ENCODE results near the gene MED13L. TPM values are rescaled to one million over a fixed set of nuclear protein-coding genes. Genes with fewer than 3 reads are reported as not detected.

Gene MED13L
- polyA plus RNA-seq, 1 of the 3 experiments (the other 2 are of a cell fraction), result 17.1 TPM

DNA sequence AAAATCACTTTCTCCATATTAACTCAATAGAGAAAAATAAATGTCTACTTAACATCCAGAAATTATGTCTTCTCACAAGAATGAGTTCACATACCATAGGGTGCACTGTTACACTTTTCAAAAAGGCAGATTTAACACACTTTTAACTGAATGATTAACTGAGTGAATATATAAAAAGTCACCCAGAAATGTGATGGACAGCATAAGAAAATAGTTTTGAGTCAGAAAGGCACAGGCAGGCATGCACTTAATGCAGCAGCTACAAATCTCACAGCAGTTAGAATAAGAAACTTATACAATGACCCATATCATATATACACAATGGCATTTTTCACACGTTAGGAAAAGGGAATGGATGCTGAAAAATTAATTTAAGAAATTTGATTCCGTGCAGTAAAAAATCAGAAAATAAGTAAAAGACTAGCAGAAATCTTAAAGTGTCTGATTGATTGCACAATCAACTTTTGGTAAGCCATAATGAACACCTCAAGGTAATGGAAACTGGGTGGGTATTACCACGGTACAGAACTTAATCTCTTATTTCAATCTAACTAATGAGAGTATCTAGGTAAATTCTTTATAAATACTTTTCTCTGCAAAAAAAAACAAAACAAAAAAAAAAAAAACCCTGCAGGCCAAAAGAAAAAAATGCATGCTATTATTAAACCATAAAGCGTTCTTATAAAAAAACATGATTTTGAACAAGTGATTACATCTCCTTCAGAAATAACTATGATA lies 3.5 kb downstream of the MED13L start:
- peaks cover 20% of the 10 kb centered on the region for H3F3A ChIP-seq (replicated peaks; ENCODE audit: insufficient read depth)
- H3K4me3 ChIP-seq (ENCODE audit: low read depth in 2 of 2, low read length in 1 of 2), result peak overlapping the region in 1 of 2 experiments; percentile 42; a peak in 2 of 4 replicates
- POLR2A ChIA-PET, result no interaction called here
- no peaks in the 10 kb centered on the region for H3K9me3 ChIP-seq
- no peak overlapping the region; the same call in 1 of the 2 replicates for H3K9ac ChIP-seq
- H3K27me3 ChIP-seq (ENCODE audit: insufficient read depth), result no peaks in the 10 kb centered on the region
- TF ChIP-seq, protein P1, sequence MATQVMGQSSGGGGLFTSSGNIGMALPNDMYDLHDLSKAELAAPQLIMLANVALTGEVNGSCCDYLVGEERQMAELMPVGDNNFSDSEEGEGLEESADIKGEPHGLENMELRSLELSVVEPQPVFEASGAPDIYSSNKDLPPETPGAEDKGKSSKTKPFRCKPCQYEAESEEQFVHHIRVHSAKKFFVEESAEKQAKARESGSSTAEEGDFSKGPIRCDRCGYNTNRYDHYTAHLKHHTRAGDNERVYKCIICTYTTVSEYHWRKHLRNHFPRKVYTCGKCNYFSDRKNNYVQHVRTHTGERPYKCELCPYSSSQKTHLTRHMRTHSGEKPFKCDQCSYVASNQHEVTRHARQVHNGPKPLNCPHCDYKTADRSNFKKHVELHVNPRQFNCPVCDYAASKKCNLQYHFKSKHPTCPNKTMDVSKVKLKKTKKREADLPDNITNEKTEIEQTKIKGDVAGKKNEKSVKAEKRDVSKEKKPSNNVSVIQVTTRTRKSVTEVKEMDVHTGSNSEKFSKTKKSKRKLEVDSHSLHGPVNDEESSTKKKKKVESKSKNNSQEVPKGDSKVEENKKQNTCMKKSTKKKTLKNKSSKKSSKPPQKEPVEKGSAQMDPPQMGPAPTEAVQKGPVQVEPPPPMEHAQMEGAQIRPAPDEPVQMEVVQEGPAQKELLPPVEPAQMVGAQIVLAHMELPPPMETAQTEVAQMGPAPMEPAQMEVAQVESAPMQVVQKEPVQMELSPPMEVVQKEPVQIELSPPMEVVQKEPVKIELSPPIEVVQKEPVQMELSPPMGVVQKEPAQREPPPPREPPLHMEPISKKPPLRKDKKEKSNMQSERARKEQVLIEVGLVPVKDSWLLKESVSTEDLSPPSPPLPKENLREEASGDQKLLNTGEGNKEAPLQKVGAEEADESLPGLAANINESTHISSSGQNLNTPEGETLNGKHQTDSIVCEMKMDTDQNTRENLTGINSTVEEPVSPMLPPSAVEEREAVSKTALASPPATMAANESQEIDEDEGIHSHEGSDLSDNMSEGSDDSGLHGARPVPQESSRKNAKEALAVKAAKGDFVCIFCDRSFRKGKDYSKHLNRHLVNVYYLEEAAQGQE (IDR thresholded peaks at IDR 0.05; ENCODE audit: low read depth, low read length), result no peak
- TF ChIP-seq, protein P2, sequence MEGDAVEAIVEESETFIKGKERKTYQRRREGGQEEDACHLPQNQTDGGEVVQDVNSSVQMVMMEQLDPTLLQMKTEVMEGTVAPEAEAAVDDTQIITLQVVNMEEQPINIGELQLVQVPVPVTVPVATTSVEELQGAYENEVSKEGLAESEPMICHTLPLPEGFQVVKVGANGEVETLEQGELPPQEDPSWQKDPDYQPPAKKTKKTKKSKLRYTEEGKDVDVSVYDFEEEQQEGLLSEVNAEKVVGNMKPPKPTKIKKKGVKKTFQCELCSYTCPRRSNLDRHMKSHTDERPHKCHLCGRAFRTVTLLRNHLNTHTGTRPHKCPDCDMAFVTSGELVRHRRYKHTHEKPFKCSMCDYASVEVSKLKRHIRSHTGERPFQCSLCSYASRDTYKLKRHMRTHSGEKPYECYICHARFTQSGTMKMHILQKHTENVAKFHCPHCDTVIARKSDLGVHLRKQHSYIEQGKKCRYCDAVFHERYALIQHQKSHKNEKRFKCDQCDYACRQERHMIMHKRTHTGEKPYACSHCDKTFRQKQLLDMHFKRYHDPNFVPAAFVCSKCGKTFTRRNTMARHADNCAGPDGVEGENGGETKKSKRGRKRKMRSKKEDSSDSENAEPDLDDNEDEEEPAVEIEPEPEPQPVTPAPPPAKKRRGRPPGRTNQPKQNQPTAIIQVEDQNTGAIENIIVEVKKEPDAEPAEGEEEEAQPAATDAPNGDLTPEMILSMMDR (IDR thresholded peaks at IDR 0.05), result peak; percentile 36; the same call in 1 of the 2 replicates
- peak overlapping the region; percentile 78 for H3K4me2 ChIP-seq
- CTCF ChIA-PET, result no interaction called here
- H4K20me1 ChIP-seq (ENCODE audit: insufficient read depth), result peaks cover 77% of the 10 kb centered on the region
- no peaks in the 10 kb centered on the region for H3K9me2 ChIP-seq
- peaks cover 79% of the 10 kb centered on the region for H3K79me2 ChIP-seq (ENCODE audit: insufficient read depth)
- no peaks in the 10 kb centered on the region for H3K36me3 ChIP-seq (replicated peaks in 1 of 2; ENCODE audit: control insufficient read depth in 1 of 2, insufficient read depth in 2 of 2, low read length in 1 of 2)
- H2AFZ ChIP-seq (ENCODE audit: low read depth), result no peak overlapping the region
- WGBS (ENCODE audit: low lambda C conversion rate), result 46% methylated on average over 4 of the region's 4 CpGs
- H3K4me1 ChIP-seq (ENCODE audit: control insufficient read depth in 1 of 2, insufficient read depth in 2 of 2, low read depth in 1 of 2, low read length in 1 of 2), result peaks cover 3 to 17% of the 10 kb centered on the region in 2 experiments; a peak in 3 of 4 replicates
- no peak for DNase-seq
- H3K27ac ChIP-seq (ENCODE audit: low read depth in 2 of 2, low read length in 1 of 2), result peak overlapping the region in 1 of 2 experiments; percentile 86; a peak in 1 of 4 replicates

DNA sequence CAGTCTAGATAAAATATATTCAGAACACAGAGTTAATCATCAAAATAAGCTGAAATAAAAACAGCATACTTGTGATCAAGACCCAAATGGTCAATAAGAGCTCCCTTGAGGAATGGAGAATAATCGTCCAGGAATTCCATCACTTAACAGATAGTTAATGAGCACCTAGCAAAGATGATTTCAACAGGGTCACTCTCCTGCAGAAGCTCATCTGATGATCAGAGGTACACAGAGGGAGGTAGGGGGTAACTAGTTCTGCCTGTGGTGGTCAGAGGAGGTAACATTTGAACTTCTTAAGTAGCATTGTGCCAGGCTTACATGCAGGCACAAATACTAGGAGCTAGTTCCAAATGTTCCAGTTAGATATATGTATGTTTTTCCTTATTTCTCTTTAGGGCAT lies 9.5 kb downstream of the MED13L start:
- H3K9me2 ChIP-seq, result no peaks in the 10 kb centered on the region
- ChIA-PET POLR2A (no interaction called here), CTCF (interaction anchor here (1.6 to 2.1 kb wide), 2 partner anchors 435 to 441 kb away, joined by 5 to 6 read pairs; no protein-coding TSS in a partner anchor)
- no peak for TF ChIP-seq SMC3 (IDR thresholded peaks at IDR 0.05; ENCODE audit: low read depth, low read length)
- TF ChIP-seq GABPA (IDR thresholded peaks at IDR 0.05; ENCODE audit: low read depth), result no peak
- no peak for TF ChIP-seq PBX3 (IDR thresholded peaks at IDR 0.05)
- no peaks in the 10 kb centered on the region for H3K36me3 ChIP-seq (replicated peaks in 1 of 2; ENCODE audit: control insufficient read depth in 1 of 2, insufficient read depth in 2 of 2, low read length in 1 of 2)
- peaks cover 11 to 45% of the 10 kb centered on the region in 2 experiments for H3K4me1 ChIP-seq (ENCODE audit: control insufficient read depth in 1 of 2, insufficient read depth in 2 of 2, low read depth in 1 of 2, low read length in 1 of 2)
- H3K4me3 ChIP-seq (ENCODE audit: low read depth in 2 of 2, low read length in 1 of 2), result no peak overlapping the region
- peaks cover 100% of the 10 kb centered on the region for H4K20me1 ChIP-seq (ENCODE audit: insufficient read depth)
- no peak overlapping the region for H3K9ac ChIP-seq
- no peak overlapping the region for H3K4me2 ChIP-seq
- no peak overlapping the region for H2AFZ ChIP-seq (ENCODE audit: low read depth)
- DNase-seq, result no peak
- WGBS (ENCODE audit: low lambda C conversion rate), result 56% methylated on average over 1 of the region's 1 CpG
- H3K27ac ChIP-seq (ENCODE audit: low read depth in 2 of 2, low read length in 1 of 2), result no peak overlapping the region; a peak in 1 of 4 replicates
- H3F3A ChIP-seq (replicated peaks; ENCODE audit: insufficient read depth), result no peaks in the 10 kb centered on the region
- H3K27me3 ChIP-seq (ENCODE audit: insufficient read depth), result no peaks in the 10 kb centered on the region
- peaks cover 100% of the 10 kb centered on the region for H3K79me2 ChIP-seq (ENCODE audit: insufficient read depth)
- no peaks in the 10 kb centered on the region for H3K9me3 ChIP-seq

All from SK-N-SH (cell line).